ENCODE measurements around the gene NENF.
A peak's percentile ranks its signal among the peaks of the same experiment; 100 is the strongest.
"Not testable (repeated sequence)": the region's sequence is repeated elsewhere in the genome, so short reads cannot be mapped to it uniquely, and the experiment has no call there.

Gene NENF

DNA sequence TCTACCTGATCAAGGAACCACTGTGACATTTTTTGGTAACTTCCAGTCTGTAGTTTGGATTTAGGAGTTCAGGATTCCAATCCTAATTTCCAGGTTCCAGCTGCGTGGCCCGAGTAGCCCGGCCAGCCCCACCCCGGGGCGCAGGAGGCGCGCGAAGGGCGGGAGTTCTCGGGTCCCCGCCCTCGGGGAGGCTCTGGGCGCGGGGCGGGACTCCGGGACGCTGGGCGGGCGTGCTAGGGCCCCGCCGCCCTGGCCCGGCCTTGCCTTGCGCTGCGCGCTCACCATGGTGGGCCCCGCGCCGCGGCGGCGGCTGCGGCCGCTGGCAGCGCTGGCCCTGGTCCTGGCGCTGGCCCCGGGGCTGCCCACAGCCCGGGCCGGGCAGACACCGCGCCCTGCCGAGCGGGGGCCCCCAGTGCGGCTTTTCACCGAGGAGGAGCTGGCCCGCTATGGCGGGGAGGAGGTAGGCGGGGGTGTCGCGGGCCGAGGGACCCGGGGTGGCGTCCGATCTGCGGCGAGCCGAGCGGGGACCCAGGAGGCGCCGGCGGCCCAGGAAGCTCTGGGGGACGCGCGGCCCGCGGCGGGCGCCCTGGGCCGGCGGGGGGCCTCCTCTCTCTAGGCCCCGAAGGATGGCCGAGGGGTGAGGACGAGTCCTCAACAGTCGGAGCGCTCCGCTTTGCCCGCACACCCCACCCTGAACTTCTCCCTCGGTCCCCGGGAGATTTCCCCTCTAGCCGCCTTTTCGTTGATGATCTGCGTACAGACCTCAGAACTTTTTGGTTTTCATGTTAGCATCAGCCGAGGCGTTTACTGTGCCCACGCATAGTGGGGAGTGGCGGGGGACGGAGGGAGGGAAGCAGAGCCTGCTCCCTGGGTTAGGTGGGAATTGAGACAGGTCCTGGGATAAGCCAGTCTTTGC lies at the start of gene NENF:
NENF (plus strand) TSS at position 260 of the 916 bp plus-strand sequence; CDS start at position 284, 24 bp downstream.
- peak; percentile 51 for DNase-seq

DNA sequence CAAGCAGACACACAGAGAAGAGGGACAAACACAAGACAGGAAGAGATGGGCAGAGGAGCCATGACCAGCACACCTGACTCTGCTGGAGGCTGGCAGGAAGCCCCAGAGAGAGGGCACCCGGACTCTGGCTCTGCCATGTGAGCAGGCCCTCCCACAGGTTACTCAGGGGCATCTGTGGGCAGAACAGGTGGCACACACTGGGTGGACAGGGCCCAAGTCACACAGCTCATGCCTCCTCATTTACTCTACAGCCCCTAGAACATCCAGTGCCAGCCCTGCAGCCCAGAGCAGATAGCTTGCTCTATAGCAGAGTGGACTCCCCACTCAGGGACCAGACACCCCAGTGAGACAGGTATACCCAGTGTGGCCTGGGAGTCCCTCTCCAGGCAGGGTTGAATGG lies 46.7 kb upstream of the NENF start:
- DNase-seq, result no peak

DNA sequence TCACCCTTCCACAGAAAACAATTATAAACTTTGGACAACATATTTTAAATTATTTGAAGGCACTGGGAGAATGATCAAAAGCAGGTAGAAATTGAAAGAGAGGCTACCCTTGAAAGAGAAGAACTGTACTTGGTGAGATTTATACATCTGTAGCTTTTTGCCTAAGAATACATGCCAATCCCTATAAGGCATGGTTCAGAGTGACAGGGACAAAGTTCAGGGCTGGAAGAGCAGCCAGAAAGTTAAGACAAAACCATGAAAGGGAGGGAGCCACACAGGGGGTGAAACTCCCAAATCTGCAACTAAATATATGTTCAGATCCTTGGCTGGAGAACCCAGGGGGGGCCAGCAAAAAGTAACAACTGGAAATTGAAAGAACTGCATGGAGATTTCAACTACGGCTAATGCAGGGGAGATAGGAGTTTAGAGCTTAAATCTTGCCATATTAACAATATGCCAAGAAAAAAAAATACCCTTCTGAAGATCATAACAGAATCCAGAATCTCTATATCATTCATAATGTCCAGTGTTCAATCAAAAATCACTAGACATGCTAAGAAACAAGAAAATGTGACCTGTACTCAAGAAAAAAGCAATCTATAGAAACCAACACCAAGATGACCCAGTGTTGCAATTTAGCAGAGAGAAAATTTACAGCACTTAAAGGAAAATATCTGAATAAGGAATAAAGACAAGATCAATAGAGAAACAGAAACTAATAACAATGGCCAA lies 43.6 kb upstream of the NENF start:
- no peak for DNase-seq

DNA sequence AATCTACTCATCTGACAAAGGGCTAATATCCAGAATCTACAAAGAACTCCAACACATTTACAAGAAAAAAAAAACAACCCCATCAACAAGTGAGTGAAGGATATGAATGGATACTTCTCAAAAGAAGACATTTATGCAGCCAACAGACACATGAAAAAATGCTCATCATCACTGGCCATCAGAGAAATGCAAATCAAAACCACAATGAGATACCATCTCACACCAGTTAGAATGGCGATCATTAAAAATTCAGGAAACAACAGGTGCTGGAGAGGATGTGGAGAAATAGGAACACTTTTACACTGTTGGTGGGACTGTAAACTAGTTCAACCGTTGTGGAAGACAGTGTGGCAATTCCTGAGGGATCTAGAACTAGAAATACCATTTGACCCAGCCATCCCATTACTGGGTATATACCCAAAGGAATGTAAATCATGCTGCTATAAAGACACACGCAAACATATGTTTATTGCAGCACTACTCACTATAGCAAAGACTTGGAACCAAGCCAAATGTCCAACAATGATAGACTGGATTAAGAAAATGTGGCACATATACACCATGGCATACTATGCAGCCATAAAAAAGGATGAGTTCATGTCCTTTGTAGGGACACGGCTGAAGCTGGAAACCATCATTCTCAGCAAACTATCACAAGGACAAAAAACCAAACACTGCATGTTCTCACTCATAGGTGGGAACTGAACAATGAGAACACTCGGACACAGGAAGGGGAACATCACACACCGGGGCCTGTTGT lies 36.9 kb upstream of the NENF start:
- DNase-seq, result not testable (repeated sequence)

DNA sequence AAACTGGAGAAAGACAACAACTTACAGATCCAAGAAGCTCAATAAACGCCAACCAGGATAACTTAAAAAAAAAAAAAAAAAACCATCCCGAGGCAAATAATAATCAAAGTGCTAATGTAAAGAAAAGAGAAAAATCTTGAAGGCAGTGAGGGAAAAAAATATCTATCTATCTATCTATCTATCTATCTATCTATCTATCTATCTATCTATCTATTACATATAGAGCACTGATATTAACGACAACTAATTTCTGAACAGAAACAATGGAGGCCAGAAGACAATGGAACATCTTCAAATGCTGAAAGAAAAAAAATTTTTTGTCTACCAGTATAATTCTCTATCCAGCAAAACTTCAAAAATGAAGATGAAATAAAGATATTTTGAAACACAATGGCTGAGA lies 36.1 kb upstream of the NENF start:
- DNase-seq, result no peak

DNA sequence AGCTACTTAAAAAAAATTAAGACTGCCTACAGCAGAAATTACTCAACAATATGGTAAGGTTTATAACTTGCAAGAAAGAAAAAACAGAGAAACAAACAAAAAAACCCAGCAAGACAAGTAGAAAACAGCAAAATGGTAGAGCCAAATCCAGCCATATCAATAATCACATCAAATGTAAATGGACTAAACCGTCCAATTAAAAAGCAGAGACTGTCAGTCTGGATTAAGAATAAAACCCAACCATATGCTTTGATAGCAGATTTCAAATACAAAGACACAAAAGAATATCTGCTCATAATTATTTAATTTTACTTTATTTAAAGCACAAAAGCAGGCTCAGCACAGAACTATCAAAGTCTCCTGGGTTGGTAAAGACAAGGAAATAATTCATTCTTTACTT lies 35.5 kb upstream of the NENF start:
- DNase-seq, result no peak

DNA sequence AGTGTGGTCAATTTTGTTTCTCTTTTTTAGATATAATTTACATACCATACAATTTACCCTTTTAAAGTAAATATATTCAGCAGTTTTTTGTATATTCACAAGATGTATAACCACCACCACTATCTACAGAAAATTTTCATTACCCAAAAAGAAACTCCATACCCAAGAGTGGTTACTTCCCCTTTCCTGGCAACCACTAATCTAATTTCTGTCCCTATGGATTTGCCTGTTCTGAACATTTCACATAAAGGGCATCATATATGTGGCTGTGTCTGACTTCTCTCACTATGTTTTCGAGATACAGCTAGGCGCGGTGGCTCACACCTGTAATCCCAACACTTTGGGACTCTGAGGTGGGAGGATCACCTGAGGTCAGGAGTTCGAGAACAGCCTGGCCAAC lies 31.7 kb upstream of the NENF start:
- no peak for DNase-seq

DNA sequence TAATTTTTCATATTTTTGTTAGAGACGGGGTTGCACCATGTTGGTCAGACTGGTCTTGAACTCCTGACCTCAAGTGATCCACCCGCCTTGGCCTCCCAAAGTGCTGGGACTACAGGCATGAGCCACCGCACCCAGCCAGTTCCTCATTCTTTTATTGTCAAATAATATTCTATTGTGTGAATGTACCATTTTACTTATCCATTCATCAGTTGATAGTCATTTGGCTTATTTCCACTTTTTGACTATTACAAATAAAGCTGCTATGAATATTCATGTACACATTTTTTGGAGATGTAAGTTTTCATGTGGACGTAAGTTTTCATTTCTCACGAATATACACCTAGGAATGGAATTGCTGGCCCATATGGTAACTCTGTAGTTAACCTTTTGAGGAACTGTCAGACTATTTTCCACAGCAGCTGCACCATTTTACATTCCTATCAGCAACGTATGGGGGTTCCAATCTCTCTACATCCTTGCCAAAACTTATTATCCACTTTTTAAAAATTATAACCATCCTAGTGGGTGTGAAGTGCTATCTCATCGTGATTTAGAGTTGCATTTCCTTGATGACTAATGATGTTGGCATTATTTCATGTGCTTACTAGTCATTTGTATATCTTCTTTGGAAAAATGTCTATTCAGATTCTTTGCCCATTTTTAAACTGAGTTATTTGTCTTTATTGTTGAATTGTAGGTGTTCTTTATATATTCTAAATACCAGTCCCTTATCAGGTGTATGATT lies 30.7 kb upstream of the NENF start:
- DNase-seq, result no peak

DNA sequence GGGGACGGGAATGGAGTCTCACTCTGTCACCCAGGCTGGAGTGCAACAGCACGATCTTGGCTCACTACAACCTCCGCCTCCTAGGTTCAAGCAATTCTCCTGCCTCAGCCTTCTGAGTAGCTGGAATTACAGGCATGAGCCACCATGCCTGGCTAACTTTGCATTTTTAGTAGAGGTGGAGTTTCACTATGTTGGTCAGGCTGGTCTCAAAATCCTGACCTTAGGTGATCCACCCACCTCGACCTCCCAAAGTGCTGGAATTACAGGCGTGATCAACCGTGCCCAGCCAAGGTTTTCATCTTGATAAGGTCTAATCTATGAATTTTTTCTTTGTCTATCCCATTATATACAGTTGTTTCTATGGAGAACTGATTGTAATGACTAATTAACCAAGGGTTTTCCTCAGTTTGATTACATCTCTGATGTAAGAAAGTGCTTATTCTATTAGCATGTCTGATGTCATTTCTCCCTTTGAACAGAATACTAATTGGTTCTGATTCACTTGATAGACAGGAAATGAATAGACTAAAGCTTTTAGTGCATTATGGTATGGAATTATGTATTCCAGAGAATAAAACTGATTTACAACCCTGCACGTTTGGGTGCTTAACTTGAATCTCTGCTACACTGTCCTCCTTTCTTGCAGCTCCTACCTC lies 29.9 kb upstream of the NENF start:
- no peak for DNase-seq

DNA sequence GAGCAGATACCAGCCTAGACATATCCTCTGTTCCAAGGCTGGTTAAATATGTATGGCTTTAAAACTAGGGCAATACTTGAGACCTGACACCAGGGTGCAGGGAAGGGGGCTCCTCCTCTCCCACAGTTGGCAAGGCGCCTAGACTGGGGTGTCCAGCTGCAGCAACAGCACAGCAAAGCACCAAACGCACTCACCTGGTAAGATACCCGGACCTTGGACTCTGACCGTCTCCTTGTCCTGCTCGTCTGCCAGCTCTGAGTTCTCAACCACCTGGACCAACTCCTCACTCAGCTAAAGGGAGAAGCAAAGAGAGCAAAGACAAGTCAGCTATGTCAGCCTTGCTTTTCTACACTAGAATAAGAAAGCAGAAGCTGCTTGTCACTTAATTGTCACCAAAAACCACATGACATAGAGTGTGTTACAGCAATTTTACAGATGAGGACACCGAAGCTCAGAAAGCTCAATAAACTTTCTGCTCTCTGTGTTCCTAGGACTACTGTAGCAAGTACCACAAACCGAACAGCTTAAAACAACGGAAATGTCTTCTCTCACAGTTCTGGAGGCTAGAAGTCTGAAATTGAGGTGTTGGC lies 22.4 kb upstream of the NENF start:
- DNase-seq, result no peak

DNA sequence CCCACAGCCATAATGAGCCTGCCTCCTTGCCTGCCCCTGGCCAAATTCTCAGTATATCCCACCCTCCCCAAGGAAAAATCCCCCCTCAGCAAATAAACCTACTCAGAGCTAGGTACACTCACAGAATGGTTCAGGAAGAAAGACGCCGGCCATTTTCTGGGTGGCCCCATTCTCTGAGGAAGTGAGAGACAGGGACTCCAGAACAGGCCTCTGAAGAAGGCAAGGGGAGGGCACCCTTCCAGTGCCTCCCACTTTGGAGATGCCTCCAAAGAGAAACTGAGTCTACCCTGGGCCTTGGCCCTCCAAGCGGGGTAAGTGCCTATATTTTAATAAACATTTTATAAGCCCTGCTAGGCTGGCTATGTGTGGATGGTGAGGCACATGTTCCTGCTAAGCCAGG lies 20.3 kb upstream of the NENF start:
- DNase-seq, result no peak

DNA sequence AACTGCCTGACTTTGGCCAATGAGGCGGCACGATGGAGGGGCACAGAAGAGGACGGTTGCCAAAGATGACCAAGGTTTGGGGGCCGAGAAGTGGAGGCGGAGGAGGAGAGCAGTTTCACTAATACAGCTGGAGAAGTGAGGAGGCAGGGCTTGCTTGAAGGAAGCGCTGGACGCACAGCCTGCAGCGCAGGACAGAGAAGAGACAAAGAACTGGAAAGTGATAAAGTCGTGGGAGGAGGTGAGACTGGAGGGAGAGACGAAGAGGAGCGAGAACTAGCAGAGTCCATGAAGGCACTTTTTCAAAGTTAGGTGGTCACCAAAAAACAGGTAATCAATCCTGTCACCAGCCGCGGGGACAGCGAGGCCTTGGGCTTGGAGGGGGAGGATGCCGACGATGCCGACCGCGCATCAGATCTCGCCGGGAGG lies 18.8 kb upstream of the NENF start:
- DNase-seq, result no peak

DNA sequence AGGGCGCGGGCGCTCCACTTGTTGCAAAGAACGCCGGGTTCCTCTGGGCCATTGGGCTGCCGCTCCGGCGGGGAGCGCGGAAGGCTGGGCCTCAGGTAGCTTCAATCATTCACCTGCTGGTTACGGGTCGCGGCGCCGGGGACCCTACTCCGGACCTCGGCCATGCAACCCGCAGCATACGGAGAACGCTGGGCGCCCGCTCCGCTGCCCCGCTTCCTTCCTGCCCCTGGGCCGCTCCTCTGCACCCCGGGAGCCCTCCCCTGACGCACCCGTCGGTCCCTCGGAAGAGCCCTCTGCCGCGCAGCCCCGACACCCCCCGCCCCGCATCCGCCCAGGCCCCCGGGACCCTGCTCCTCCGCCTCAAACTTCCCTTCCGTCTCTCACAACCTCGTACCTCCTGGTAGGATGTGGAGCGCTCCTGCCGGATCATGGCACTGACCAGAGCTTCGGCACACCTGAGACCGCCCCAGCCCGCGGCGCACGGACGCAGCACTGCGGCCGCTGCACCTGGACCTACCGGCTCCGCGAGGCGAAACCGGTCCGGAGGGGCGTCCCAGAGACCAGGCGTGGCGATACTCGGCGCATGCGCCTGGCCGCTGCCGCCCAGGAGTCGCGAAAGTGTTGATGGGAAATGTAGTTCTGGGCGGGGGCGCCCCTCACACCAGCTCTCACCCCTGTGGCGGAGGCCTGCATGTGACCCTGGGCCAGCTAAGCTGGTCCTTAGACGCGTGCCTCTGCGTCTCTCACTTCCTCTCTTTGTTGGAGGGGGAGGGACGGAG lies 18.2 kb upstream of the NENF start, which contains the start of gene PACC1:
PACC1 (minus strand) TSS at position 559 of the 779 bp plus-strand sequence; CDS start at position 430, 129 bp downstream.
- DNase-seq, result peak; percentile 70

DNA sequence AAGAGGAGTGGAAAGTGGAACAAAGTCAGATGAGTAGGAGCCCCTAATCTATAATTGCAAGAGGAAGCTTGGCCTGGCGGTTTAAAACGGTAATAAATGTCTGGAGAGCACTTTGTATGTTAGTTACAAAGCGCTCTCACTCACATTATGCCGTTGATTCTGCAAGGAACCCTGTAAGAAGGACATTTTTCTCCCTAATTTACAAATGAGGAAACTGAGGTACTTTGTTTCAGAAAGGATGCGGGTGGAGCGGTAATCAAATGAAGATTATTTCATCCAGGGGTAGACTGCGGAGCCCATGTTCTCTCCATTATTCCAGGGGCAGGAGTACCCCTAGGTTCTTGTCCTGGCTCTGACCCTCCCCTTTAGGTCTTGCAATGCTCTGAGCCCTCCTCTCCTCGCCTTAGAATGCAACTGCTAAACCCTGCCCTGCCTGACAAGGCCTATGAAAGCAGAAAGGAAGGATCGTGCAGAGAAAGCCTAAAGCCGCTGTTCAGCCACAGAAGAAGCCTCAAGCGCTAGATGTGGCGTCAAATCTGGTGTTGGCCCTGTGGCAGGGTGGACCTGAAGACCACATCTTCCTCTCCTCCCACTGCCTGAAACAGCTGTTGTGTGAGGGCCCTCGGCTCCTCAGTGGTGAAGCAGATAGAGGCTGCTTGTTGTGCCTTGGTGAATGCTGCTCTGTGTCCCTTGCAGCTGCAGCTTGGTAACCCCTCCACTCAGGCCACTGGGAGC lies 17.4 kb upstream of the NENF start:
- no peak for DNase-seq

DNA sequence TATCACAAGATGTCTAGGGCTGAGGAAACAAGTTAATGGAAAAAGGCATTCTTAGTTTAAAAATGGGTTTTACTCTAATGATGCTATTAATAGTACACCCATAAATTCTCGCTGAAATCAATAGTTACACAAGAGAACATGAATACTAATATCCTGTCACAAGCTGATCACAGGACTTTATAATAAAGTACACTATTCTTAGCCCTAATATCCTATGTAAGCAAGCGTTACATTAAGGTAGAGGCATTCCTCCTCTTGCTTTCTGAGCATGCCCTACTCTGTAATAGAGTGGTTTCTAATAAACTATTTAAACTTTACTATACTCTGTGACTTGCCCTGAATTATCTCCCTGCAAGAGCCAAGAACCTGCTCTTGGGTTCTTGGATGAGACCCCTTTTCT lies 11.6 kb upstream of the NENF start:
- no peak for DNase-seq

DNA sequence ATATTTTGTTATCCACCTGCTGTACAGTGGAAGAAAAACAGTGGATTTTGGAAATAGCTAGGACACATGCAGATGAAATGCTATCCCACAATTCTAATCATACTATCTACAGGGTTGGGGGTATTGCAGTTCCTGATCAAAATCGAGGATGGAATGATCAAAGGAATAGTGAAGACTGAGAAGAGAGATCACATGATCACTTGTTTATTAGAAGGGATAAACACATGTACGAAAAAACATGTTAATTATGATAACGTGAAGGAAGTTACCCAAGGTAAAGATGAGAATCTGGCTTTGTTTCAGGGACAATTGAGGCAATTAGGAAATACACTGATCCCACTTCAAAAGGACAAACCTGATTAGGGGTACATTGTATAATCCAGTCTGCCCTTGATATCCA lies 8.8 kb upstream of the NENF start:
- DNase-seq, result no peak

DNA sequence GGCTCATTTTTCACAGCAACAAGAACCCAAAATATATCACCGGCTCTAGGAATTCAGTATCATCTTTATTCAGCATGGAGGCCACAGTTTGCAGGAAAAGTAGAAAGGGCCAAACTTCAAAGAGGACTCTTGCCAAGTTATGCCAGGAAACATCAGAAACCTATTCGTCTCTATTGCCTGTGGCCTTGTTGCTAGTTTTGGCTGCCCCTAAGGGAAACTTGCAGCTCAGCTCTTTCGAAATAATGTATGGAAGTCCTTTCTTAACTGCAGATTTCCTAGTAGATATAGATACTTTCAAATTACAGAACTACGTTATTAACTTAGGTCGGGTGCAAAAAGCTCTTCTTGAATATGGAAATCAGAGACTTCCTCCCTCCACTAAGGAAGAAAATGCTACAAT lies 4.2 kb upstream of the NENF start:
- no peak for DNase-seq

DNA sequence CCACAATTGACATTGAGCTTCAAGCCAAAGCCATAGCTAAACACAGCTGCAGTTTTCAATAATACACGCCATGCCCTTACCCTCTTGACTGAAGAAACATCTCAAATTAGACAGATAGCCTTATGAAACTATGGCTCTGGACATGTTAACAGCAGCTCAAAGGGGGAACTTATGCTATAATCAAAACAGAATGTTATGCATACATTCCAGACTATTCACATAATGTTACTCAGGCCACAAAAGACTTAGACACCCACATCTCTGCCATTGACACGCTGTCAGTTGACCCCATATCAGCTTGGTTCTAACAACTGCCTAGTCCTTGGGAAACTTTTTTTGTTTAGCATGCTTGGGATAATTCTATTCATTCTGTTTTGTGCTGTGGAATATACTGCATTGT lies 2.3 kb upstream of the NENF start:
- DNase-seq, result no peak

DNA sequence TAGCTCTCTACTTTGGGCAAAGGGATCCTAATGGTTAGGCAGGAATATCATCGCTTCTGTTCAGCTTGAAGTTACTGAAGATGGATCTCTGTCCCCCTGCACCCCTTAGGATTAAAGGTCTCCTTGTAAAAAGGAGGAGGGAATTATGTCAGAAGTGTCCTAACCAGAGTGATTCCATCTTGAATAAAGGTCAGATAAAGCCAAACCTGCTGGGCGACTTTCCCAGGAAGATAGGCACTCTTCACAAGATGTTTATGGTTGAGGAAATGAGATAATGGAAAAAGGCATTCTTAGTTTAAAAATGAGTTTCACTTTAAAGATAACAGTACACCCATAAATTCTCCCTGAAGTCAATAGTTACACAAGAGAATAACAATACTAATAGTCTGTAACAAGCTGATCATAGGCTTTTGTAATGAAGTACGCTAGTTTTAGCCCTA lies 1.7 kb upstream of the NENF start:
- no peak for DNase-seq

DNA sequence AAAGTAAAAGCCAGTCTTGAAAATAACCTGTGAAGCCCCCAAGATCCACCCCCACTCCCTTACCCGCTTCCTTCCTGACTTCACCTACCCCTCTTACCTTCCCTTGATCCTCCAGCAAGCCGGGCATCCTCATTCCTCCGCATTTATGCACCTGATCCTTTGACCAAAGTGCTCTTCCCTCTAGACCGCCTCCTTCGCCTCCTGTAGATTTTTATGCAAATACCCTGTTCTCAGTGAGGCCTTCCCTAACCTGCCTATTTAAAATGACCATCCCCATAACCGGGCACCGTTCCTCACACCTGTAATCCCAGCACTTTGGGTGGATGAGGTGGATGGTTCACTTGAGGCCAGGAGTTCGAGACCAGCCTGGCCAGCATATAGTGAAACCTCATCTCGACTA lies 1.1 kb upstream of the NENF start:
- no peak for DNase-seq
